CD1c-positive myeloid dendritic cell (primary cell): ENCODE measurements around the gene SLC38A1.

ENCODE experiments used
- DNase-seq: peaks from one replicate; pipeline ENCODE4 v3.0.0-alpha.2; 2016; ENCODE audit errors: extremely low spot score

Gene SLC38A1

GRCh38 chr12:46134205-46134811, 134.5 kb downstream of the SLC38A1 start:
- no peak for DNase-seq

DNA sequence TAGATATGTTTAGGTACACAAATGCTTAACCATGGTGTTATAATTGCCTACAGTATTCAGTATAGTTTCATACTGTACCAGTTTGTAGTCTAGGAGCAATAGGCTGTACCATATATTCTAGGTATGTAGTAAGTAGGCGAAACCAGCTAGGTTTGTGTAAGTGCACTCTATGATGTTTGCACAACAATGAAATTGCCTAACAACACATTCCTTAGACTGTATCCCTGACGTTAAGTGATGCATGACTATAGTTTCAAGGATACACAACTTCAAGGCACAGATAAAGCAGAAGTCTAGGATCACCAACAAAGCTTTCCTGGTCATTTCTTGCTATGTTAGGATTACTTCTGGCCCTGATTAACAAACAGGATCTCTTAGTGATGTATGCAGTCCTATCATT, 135.1 kb downstream of the SLC38A1 start:
- no peak for DNase-seq
